OCI-LY7 (cell line): ENCODE measurements around the gene ZNF582. TPM values are rescaled to one million over a fixed set of nuclear protein-coding genes. Genes with fewer than 3 reads are reported as not detected.

Experiments used
- BruUV-seq: library from RNA; stranded (reverse); fragments of 400-500 nt; replicated peaks from 2 replicates; lab custom pipeline; 2021; lab: Mats Ljungman, UMichigan
- CTCF ChIA-PET: fragments of 300-600 bp; sonication (Branson Sonifier 250); formaldehyde crosslinking; loops from one replicate; lab custom pipeline; 2022; ENCODE audit warnings: antibody characterized with exemption; ENCODE audit not compliant: unreplicated experiment; lab: Charles Lee
- POLR2A ChIA-PET: fragments of 300-600 bp; sonication (Branson Sonifier 250); formaldehyde crosslinking; loops from one replicate; lab custom pipeline; 2022; ENCODE audit warnings: antibody characterized with exemption; lab: Charles Lee
- DNase-seq: peaks from one replicate; pipeline ENCODE4 v3.0.0-alpha.2; 2015; ENCODE audit warnings: low spot score
- H2AFZ ChIP-seq: fragments of 200-600 bp; sonication (generic), shearing (Covaris generic); 2 replicates; pipeline ENCODE4 v1.6.1; 2014; ENCODE audit warnings: mild to moderate bottlenecking, antibody characterized with exemption, low read length, moderate library complexity
- H3K27ac ChIP-seq: fragments of 200-600 bp; sonication (generic); 2 replicates; pipeline ENCODE4 v1.5.1; 2014; ENCODE audit warnings: mixed run types, low read depth, mild to moderate bottlenecking, moderate library complexity, low read length, inconsistent platforms; ENCODE audit not compliant: poor library complexity, severe bottlenecking
- H3K36me3 ChIP-seq: fragments of 200-600 bp; sonication (generic); 2 replicates; pipeline ENCODE4 v1.6.1; 2014; ENCODE audit warnings: mild to moderate bottlenecking, antibody characterized with exemption, low read length, moderate library complexity, mixed read lengths; ENCODE audit not compliant: insufficient read depth
- H3K4me1 ChIP-seq: fragments of 200-600 bp; sonication (generic); 2 replicates; pipeline ENCODE4 v1.5.1; 2014; ENCODE audit warnings: mild to moderate bottlenecking, low read length; ENCODE audit not compliant: insufficient read depth, poor library complexity, severe bottlenecking
- H3K4me2 ChIP-seq: fragments of 200-600 bp; sonication (generic); 2 replicates; pipeline ENCODE4 v1.6.1; 2014; ENCODE audit warnings: mild to moderate bottlenecking, low read length
- H3K4me3 ChIP-seq: fragments of 200-600 bp; sonication (generic); 2 replicates; pipeline ENCODE4 v1.5.1; 2014; ENCODE audit warnings: mild to moderate bottlenecking, low read depth, low read length; ENCODE audit not compliant: poor library complexity, severe bottlenecking
- H3K79me2 ChIP-seq: fragments of 200-600 bp; sonication (generic); 2 replicates; pipeline ENCODE4 v1.6.1; 2016; ENCODE audit warnings: low read depth, mild to moderate bottlenecking, low read length, moderate library complexity, mixed read lengths; ENCODE audit not compliant: insufficient read depth
- H3K9me2 ChIP-seq: fragments of 200-600 bp; sonication (generic); 2 replicates; pipeline ENCODE4 v1.6.1; 2016; ENCODE audit warnings: mild to moderate bottlenecking, low read length, mixed read lengths; ENCODE audit not compliant: insufficient read depth
- H3K9me3 ChIP-seq: fragments of 200-600 bp; sonication (generic); 2 replicates; pipeline ENCODE4 v1.6.1; 2014; ENCODE audit warnings: mild to moderate bottlenecking, mixed run types, low read length, mixed read lengths
- H4K20me1 ChIP-seq: fragments of 200-600 bp; sonication (generic); 2 replicates; pipeline ENCODE4 v1.6.1; 2014; ENCODE audit warnings: mild to moderate bottlenecking, antibody characterized with exemption, low read length, moderate library complexity, mixed read lengths; ENCODE audit not compliant: insufficient read depth
- CTCF ChIP-seq: fragments of 200-600 bp; sonication (generic); conservative IDR thresholded peaks from 2 replicates; pipeline ENCODE4 v1.5.1; 2014; ENCODE audit warnings: mild to moderate bottlenecking, antibody characterized with exemption, low read length, moderate library complexity, mixed read lengths
- EZH2phosphoT487 ChIP-seq: fragments of 200-600 bp; sonication (generic); IDR thresholded peaks from 2 replicates; pipeline ENCODE4 v1.6.1; 2018; ENCODE audit warnings: low read depth, borderline replicate concordance, mild to moderate bottlenecking, mixed run types, antibody characterized with exemption, low read length, moderate library complexity, mixed read lengths
- intact Hi-C: fragments of 100-400 bp; cut with micrococcal nuclease; formaldehyde crosslinking; loops from one replicate; pipeline ENCODE4 v1.10.0; 2022; ENCODE audit not compliant: unreplicated experiment
- total RNA-seq, 2 experiments: library from RNA; depleted of rRNA in 1 of 2; stranded (reverse); fragments of >200 nt in 1 of 2; shearing (Covaris generic) in 1 of 2; gene quantifications; 2 replicates each; pipeline ENCODE4 v1.2.3, GENCODE V29; 2014 to 2022

ZNF582 gene
- total RNA-seq, 2 experiments from 2014 or later: not detected

- DNase-seq: no peak
- no peak overlapping the region for H3K4me3 ChIP-seq
- no peaks in the 10 kb centered on the region for H3K9me2 ChIP-seq
- no peaks in the 10 kb centered on the region for H3K4me1 ChIP-seq
- intact Hi-C loops: no loop called here
- ChIA-PET CTCF (no interaction called here), POLR2A (interaction anchor here (0.6 kb wide), 1 partner anchor 20 kb away, joined by 3 read pairs; no protein-coding TSS in a partner anchor)
- no peaks in the 10 kb centered on the region for H4K20me1 ChIP-seq
- BruUV-seq: no TSS peak
- no peaks in the 10 kb centered on the region for H3K36me3 ChIP-seq
- no peak overlapping the region for H3K27ac ChIP-seq
- no peak overlapping the region for H2AFZ ChIP-seq
- H3K79me2 ChIP-seq: no peaks in the 10 kb centered on the region
- no peak for TF ChIP-seq EZH2phosphoT487
- TF ChIP-seq CTCF: no peak
- no peak overlapping the region for H3K4me2 ChIP-seq
- H3K9me3 ChIP-seq: peaks cover 68% of the 10 kb centered on the region
These were observed 30.6 kb upstream of the ZNF582 start for GRCh38 chr19:56423985-56424353.

- BruUV-seq: no TSS peak
- TF ChIP-seq EZH2phosphoT487: no peak
- TF ChIP-seq CTCF: no peak
- no peaks in the 10 kb centered on the region for H3K9me2 ChIP-seq
- H2AFZ ChIP-seq: no peak overlapping the region
- H3K27ac ChIP-seq: no peak overlapping the region
- ChIA-PET POLR2A (interaction anchor here (0.6 kb wide), 1 partner anchor 20 kb away, joined by 3 read pairs; no protein-coding TSS in a partner anchor), CTCF (no interaction called here)
- DNase-seq: no peak
- no peaks in the 10 kb centered on the region for H3K36me3 ChIP-seq
- peaks cover 71% of the 10 kb centered on the region for H3K9me3 ChIP-seq
- H3K4me2 ChIP-seq: no peak overlapping the region
- intact Hi-C loops: no loop called here
- H3K4me1 ChIP-seq: no peaks in the 10 kb centered on the region
- no peak overlapping the region for H3K4me3 ChIP-seq
- no peaks in the 10 kb centered on the region for H3K79me2 ChIP-seq
- no peaks in the 10 kb centered on the region for H4K20me1 ChIP-seq
These were observed 30.1 kb upstream of the ZNF582 start for GRCh38 chr19:56423276-56423984.

GRCh38 chr19:56405062-56405461 lies 11.7 kb upstream of the ZNF582 start:
- Histone ChIP-seq H3K9me3 (peaks cover 2% of the 10 kb centered on the region; the same call in 1 of the 2 replicates), H4K20me1 (no peaks in the 10 kb centered on the region), H3K4me2 (no peak overlapping the region), H2AFZ (no peak overlapping the region; the same call in 1 of the 2 replicates), H3K9me2 (no peaks in the 10 kb centered on the region), H3K4me3 (no peak overlapping the region), H3K36me3 (no peaks in the 10 kb centered on the region), H3K4me1 (no peaks in the 10 kb centered on the region), H3K27ac (no peak overlapping the region), H3K79me2 (no peaks in the 10 kb centered on the region)
- BruUV-seq: no TSS peak
- ChIA-PET CTCF (no interaction called here), POLR2A (no interaction called here)
- DNase-seq: no peak
- TF ChIP-seq EZH2phosphoT487: no peak
- intact Hi-C loops: no loop called here
